Measurements from ENCODE around the gene ZBTB26.

ZBTB26 gene

GRCh38 chr9:122931226-122932121 is at the start of gene ZBTB26:
Gene ZBTB26, minus strand, starts transcription at chr9:122931512. Its CDS starts 11,578 bp downstream, at chr9:122919934.
- DNase-seq (ENCODE audit: low spot score) = peak; percentile 96

- no peak for DNase-seq (ENCODE audit: low spot score)
These were observed 47.3 kb upstream of the ZBTB26 start for GRCh38 chr9:122978601-122979000.

- DNase-seq (ENCODE audit: low spot score) = no peak
These were observed 43.9 kb upstream of the ZBTB26 start for GRCh38 chr9:122975196-122975595.

GRCh38 chr9:122961139-122961538 is 29.8 kb upstream of the ZBTB26 start:
- DNase-seq (ENCODE audit: low spot score) = no peak

- DNase-seq (ENCODE audit: low spot score) = no peak
These were observed 24.6 kb upstream of the ZBTB26 start for GRCh38 chr9:122955961-122956360.

GRCh38 chr9:122954253-122954691 is 23.0 kb upstream of the ZBTB26 start:
- DNase-seq (ENCODE audit: low spot score) = no peak

GRCh38 chr9:122951056-122951455 is 19.7 kb upstream of the ZBTB26 start:
- no peak for DNase-seq (ENCODE audit: low spot score)

GRCh38 chr9:122950263-122950662 is 19.0 kb upstream of the ZBTB26 start:
- no peak for DNase-seq (ENCODE audit: low spot score)

- no peak for DNase-seq (ENCODE audit: low spot score)
These were observed 18.4 kb upstream of the ZBTB26 start for GRCh38 chr9:122949696-122950095.

GRCh38 chr9:122948313-122948712 is 17.0 kb upstream of the ZBTB26 start:
- no peak for DNase-seq (ENCODE audit: low spot score)

- DNase-seq (ENCODE audit: low spot score) = no peak
These were observed 15.2 kb upstream of the ZBTB26 start for GRCh38 chr9:122946461-122947005.

- DNase-seq (ENCODE audit: low spot score) = no peak
These were observed 13.9 kb upstream of the ZBTB26 start for GRCh38 chr9:122944960-122945888.

- DNase-seq (ENCODE audit: low spot score) = no peak
These were observed 10.4 kb upstream of the ZBTB26 start for GRCh38 chr9:122941582-122942234.

GRCh38 chr9:122940749-122941581 is 9.7 kb upstream of the ZBTB26 start, which contains the start of gene RABGAP1:
Gene RABGAP1, plus strand, starts transcription at chr9:122941020. Its CDS starts 16,040 bp downstream, at chr9:122957060.
- DNase-seq (ENCODE audit: low spot score) = peak; percentile 97

GRCh38 chr9:122940454-122940748 is 9.1 kb upstream of the ZBTB26 start:
- no peak for DNase-seq (ENCODE audit: low spot score)

GRCh38 chr9:122939601-122940000 is 8.3 kb upstream of the ZBTB26 start:
- no peak for DNase-seq (ENCODE audit: low spot score)

GRCh38 chr9:122936883-122937282 is 5.6 kb upstream of the ZBTB26 start:
- no peak for DNase-seq (ENCODE audit: low spot score)

- no peak for DNase-seq (ENCODE audit: low spot score)
These were observed 5.2 kb upstream of the ZBTB26 start for GRCh38 chr9:122936464-122936863.

GRCh38 chr9:122930541-122931225 is 629 bp downstream of the ZBTB26 start:
- DNase-seq (ENCODE audit: low spot score) = no peak

GRCh38 chr9:122929796-122930354 is 1.4 kb downstream of the ZBTB26 start:
- DNase-seq (ENCODE audit: low spot score) = no peak

All from D341Med (cell line).